Lung microvascular endothelial cell (primary cell): Measurements from ENCODE around the gene ULBP1. TPM values are rescaled to one million over a fixed set of nuclear protein-coding genes. Genes with fewer than 3 reads are reported as not detected.
"Not testable (repeated sequence)": the region's sequence is repeated elsewhere in the genome, so short reads cannot be mapped to it uniquely, and the experiment has no call there.

Source experiments
- DNase-seq, 2 donors: peaks; one replicate each; pipeline versions ENCODE4 v3.0.0 to v3.0.0-alpha.2; 2010; ENCODE audit warnings: low read depth in 2 of 2
- total RNA-seq: library from RNA; depleted of rRNA; stranded (reverse); fragments of >200 nt; gene quantifications from 2 replicates; pipeline ENCODE4 v1.2.1, GENCODE V29; 2014

The ULBP1 gene, protein sequence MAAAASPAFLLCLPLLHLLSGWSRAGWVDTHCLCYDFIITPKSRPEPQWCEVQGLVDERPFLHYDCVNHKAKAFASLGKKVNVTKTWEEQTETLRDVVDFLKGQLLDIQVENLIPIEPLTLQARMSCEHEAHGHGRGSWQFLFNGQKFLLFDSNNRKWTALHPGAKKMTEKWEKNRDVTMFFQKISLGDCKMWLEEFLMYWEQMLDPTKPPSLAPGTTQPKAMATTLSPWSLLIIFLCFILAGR
- total RNA-seq, result under 0.01 and 0.22 TPM in 2 replicates

DNA sequence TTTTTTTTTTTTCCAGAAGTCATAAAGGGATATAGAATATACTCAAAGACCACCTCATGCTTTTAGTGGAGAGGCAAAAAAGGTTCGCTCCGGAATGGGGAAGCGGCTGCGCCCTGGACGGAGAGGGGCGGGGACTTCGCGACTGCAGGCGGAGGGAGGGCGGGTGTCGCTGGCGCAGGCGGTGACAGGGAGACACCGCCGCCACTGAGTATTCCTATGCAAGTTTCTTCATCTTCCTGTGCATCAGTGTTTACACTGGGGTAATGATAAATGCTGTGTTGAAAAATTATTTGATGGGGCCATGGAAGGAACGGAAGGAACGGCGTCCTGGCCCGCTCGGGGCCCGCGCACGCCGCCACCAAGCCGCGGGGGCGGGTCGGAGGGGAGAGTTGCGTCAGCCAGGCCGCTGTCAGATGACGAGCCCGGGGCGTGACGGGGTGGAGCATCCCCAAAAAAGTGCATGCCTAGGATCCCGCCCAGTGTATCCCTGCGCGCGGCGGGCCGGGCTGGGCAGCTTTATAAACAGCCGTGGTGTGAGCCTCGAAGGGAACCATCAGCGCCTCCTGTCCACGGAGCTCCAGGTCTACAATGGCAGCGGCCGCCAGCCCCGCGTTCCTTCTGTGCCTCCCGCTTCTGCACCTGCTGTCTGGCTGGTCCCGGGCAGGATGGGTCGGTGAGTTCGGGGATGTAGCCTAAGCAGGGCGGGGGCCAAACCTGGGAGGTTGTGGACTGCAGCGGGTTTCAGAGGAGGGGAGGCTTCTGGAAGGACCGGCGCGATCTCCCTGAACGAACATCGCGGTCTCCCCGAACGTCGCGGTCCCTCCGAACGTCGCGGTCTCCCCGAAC lies at the start of gene ULBP1:
TSS of gene ULBP1 (plus strand) at position 482 of the 846 bp plus-strand sequence. CDS start at position 589, 107 bp downstream.
- DNase-seq, result peak; percentile 62 to 81

DNA sequence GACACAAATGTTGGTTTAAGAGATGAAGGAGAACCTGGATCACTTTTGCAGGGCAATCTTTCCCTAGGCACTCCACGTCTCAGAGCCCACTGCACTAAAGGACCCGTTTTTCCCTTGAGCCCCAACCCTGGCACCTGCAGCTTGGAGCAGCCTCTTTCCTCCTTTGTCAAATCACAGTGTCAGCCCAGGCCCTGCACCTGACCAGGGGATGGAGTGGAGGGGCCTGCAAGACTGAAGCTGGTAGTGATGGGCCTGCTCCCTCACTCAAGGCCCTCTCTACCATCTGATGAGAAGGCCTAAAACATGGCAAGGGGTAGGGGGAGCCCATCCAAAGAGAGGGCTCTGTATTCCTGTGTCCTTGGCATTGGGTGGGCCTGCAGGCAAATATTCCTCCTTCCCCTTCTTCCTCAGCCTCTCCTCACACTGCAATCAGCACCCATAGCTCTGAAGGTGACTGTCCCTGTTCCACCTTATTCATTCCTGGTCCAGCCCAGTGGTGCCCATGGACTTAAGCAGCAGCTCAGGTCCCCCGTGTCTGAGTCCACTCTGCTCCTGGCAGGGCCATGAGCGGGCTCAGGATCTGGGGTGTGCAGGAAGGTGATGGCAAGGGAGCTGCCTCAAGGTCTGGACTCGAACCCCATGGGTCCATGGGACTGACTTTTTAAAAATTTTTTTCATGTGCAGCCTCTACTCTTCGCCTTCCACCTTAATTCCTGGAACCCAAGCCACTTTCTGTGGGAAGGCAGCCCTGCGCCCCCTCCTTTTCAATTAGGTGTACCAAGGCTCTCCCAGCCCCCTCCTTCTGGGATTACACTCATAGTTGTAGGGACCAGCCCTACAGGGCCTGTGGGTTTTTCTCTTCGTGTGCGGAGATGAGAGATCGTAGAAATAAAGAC lies 47.5 kb upstream of the ULBP1 start:
- DNase-seq, result no peak

DNA sequence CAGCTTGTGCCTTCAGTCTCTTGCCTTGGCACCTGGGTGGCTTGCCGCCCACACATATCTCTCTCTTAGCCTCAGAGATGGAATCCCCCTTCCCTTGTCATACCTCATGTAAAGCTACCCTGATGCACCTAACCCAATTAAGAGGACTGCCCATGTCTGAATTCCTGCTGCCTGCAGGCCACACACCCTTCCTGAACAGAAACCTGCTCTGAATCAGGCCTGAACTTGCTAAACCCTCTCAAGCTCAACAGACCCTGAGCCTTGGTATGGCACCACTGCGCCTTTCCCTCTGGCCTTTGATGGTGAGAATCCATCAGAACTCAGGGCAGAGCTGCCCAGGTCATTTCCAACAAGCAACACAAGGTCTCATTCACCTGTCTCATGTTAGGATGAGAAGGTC lies 46.1 kb upstream of the ULBP1 start:
- DNase-seq, result no peak

DNA sequence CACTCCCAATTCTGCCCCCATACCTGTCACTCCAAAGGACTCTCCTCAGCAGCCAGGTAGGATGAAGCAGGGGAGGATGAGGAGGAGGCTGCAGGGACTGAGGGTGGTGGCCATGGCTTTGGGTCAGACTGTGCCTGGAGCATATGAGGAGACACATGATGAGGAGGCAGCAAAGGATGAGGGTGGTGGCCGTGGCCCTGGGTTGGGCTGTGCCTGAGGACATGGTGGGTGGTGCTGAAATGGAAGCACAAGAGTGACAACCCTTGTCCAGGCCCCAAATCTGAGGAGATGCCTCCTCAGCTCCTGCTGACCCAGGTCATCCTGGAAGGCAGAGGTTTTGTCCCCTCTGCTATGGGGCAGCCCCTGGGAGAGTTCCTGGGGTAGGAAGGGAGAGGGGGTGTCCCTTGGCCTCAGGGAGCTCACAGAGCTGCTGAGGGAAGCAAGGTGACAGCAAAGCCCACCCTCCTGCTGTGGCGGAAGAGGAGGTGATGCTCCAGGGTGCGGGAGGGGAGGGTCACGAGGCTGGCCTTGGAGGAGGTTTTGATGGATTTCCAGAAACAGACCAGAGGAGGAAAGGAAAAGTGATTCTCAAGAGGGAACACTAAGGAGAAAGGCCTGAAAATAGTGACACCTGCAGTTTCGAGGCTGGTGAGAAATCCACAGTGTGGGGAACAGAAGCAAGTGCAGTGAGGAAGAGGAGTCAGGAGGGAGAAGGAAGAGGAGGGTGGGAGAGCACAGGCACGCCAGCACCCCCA lies 45.4 kb upstream of the ULBP1 start:
- no peak for DNase-seq

DNA sequence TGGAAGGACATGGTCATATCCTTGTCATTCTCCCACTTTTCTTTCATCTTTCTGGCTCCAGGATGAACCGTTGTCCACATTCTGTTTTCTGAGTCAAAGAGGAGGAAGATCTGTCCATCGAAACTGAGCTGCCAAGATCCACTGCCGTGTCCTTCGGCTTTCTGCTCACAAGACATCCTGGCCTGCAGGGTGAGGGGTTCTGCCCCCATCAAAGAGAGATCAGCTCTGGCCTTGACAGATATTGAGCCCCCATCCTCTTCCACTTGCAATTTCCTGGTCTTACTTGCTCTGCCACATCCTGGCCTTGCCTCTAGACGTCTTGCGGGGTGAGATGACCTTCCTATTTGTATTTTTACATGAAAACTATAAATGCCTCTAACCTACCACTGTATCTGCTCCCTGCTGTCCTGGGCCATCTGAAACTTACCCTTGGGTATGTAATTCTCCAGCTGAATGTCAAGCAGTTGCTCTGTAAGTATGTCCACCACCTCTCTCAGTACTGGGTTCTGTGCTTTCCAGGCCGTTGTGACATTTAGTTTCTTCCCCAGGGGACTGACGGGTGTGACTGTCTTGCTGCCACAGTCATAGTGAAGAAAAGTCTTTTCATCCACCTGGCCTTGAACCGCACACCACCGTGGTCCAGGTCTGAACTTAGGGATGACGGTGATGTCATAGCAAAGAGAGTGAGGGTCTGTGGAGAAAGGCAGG lies 44.5 kb upstream of the ULBP1 start:
- not testable (repeated sequence) for DNase-seq

DNA sequence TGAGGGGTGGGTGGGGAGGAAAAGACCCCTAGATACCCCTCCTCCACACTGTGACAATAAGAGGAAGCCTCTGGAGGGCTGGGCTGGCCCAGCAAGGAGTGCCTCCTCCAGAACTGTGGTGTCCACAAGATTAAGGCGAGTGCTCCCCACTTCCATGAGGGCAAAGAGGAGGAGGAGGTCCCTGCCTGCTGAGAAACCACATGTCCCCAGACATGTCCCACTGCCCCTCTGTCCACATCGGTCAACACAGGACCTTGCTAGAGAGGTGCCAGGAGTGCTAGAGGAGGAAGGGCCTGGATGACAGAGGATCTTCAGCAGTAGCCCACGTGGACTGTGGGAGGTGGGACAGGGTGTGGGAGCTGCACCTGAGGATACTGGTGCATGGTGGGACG lies 43.9 kb upstream of the ULBP1 start:
- DNase-seq, result no peak

DNA sequence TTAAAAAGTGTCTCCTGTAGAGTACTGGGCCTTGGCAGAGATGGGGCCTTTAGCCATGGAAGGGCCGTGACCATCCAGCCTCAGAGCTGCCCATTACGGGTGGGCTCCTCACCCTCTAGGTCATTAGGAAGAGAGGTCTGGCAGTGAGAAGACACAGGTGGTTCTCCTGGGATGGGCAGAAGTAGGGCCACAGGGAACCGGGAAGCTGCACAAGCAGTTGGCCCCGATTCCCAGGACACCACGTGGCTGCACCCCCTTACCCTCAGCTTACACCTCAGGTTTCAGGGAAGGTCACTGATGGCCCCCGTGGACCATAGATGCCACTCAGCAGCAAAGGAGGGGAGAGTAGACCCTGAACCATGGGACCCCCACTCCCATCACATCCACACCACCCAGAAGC lies 42.4 kb upstream of the ULBP1 start:
- DNase-seq, result no peak

DNA sequence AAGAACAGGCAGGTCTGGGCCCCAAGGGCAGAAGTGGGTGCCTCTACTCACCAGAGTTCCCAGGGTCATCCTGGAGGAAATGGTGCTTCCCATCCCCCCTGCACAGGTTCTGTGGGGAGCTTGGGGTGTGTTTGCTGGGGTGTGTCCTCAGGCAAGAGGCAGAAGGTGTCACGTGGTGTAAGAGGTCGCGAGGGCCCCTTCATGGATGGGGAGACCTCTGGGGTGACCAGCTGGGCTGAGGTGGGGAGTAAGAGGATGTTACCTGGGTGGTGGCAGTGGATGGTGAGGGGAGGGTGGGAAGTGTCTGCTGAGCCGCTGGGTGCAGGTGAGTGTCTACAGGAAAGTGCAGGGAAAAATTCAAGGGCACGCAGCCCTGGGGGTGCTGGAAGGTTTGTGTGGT lies 41.7 kb upstream of the ULBP1 start:
- DNase-seq, result not testable (repeated sequence)

DNA sequence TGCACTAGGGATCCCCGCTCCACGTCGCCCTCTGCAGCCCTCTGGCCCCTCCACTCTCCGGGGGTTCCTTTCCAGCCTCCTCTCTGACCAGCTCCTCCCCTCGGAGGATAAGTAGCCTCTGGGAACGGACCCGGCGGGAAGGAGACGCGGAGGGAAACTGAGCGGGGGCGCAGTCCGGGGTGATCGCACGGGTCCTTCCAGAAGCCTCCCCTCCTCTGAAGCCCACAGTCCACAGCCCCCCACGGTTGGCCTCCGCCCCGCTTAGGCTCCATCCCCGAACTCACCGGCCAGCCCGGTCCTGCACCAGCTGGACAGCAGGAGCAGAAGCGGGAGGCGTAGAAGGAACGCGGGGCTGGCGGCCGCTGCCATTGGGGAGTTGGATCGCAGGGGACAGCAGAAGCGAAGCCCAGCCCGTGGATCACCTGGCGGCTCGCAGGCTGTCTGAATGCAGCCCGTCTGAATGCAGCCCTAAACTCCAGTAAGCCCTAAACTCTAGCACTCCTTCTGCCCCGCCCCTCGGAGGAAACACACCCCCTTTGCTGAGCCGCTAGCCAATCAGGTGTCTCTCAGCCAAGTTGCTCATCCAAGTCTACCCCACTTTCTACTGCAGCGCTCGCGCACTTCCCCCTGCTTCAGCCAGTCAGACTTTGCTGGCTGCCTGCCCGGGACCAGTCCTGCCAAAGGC lies 41.0 kb upstream of the ULBP1 start, which contains the start of gene RAET1G:
TSS of gene RAET1G (minus strand) at position 480 of the 685 bp plus-strand sequence. CDS start at position 369, 111 bp downstream.
- peak; percentile 92 to 97 for DNase-seq

DNA sequence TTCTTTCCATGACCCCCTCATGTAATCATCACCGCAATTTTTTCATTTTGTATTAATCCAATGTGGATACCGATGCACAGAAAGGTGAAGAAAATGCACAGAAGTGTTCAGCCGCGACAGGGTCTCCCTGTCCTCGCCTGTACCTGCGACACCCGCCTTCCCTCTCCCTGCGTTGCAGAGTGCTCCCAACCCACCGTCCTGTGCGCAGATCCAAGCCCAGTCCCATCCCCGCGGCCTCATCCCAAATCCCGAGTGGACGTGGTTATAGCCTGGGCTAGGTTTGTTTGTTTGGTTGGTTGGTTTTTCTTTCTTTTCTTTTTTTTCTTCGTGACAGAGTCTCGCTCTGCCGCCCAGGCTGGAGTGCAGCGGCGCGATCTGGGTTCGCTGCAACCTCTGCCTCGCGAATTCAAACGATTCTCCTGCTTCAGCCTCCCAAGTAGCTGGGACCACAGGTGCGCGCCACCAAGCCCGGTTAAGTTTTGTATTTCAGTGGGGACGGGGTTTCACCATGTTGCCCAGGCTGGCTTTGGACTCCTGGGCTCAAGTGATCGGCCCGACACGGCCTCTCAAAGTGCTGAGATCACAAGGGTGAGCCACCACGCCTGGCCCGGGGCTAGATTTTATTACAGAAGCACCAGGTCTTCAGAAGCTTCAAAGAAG lies 40.3 kb upstream of the ULBP1 start:
- DNase-seq, result no peak

DNA sequence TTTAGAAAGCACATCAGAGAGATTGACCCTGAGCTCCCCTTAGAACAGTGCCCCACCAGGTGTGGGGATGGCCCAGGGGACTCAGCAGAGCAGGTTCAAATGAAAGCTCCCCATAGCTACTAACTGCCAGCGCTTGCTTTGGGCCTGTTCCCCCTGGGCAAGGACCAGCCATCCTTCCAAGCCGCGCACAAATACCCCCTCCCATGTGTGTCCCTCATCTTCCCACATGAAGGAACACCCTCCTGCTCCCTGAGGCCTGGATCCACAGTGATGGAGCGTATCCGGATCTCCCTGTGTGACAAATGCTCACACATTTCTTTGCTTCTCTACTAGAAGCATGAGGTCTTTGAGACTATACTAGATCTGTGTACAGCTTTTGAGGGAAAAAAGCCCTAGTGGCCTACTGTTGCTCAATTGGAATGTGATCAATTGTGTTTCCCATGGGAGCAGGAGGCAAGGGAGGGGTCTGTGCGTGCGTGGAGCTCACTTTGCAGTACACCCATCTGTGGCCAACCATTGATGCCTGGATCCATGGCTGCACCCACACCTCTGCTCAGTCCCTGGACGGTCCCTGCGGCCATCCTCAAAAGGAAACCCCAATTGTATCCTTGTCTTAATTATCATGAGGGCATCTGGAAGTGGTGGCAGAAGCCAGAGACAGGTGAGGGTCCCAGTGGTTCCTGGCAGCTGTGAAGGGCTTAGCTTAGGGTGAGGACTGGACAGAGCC lies 39.4 kb upstream of the ULBP1 start:
- no peak for DNase-seq

DNA sequence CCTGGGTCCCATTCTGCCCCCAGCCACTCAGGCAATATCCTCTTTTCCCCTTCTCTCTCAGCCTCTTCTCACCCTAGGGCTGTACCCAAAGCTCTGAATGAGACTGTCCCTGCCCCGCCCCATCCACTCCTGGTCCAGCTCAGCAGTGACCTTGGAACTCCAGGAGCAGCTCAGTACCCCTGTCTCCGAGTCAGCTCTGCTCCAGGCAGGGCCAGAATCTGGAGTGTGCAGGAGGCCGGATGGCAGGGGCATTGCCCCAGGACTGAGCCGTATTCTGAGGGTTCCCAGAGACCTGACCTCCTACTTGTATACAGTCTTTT lies 38.9 kb upstream of the ULBP1 start:
- no peak for DNase-seq

DNA sequence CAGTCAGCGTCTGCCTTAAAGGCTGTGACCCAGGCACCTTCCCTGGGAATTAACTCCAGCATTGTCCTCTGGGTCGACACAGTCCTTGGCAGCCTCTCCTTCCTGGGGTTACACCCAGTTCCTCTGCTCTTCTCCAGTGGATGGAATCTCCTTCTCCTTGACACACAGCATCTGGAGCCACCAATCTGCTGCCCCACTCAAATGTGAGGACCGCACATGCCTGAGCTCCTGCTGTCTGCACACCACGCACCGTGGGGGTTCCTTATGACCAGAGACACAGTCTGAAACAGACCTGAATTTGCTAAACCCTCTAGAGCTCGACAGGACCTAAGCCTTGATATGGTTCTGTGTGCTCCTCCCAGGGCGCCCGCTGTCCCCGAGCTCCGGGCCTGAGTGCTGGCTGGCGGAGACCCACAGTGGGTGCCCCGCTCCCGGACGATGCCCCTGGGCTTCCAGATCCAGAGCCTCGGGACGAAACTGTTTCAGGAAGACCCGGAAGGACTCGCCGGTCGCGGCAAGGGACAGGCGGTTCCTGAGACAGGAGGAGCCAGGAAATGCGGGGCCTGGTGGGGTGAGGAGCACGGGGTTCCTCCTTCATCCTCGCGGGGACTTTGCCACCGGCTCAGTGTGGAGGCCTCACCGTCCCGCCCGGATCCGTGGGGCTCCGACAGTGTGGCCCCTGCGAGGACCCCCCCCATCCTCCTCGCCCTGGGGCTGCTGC lies 38.3 kb upstream of the ULBP1 start:
- peak in 1 of 2 donors; percentile 24 for DNase-seq

DNA sequence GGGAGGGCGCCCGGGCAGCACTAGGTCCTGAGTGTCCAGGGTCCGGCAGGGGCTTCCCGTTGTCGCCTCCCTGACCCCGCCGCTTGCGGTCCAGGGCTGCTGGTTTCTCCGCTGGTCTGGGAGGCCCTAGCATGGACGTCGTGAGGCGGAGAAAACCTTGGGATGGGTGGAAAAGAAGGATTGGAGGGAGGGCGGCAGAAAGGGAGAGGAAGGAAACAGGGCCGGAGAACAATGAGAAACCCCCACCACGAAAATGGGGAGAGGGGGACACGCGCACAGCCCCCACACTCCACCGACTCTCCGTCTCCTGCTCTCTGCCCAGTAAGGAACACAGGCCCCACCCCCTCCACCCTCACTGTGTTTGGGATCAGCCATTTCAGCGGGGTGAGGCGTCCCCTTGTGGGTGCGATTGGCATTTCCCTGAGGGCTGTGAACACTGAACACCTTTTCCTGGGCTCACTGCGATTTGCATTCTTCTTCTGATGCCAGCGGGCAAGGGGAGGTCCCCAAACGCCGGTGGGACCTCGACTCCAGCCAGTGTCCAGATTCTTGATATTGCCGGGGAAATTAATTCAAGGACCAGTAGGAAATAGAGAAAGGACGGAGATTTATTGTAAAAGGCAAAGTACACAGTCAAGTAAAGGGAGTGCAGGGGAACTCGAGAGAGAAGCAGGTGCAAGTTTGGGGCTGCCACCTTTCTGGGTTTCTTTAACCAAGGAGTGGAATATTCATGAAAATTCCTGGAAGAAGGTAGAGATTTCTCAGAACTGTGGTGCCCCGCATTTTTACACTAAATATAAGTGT lies 37.6 kb upstream of the ULBP1 start:
- DNase-seq, result peak; percentile 81

DNA sequence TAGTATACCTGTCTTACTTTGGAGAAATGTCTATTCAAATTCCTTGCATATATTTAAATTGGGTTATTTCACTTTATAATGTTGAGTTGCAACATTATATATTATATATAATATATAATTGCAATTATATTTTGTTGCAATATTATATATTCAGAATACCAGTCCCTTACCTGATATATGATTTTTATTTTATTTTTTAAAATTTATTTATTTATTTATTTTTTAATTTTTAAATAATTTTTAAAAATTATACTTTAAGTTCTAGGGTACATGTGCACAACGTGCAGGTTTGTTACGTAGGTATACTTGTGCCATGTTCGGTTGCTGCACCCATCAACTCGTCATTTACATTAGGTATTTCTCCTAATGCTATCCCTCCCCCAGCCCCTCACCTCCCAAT lies 36.7 kb upstream of the ULBP1 start:
- not testable (repeated sequence) for DNase-seq

DNA sequence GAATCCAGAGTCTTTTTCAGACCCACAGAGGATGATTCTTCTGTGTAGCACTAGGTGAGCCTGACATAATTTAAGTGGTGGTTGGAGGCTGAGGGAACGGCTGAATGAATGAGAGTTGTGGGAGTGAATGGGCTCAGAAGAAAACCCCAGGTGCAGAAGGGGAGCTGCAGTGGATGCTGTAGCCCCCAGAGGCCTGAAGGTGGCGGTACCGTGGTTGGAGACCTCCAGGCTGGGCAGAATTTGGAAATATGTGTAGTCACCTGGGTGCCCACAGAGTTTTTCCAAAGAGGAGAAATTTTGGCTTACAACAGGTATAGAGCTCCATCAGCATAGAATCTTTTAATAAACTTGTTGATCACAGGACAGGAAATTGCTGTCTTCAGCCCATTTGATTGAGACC lies 34.3 kb upstream of the ULBP1 start:
- peak in 1 of 2 donors; percentile 18 for DNase-seq

DNA sequence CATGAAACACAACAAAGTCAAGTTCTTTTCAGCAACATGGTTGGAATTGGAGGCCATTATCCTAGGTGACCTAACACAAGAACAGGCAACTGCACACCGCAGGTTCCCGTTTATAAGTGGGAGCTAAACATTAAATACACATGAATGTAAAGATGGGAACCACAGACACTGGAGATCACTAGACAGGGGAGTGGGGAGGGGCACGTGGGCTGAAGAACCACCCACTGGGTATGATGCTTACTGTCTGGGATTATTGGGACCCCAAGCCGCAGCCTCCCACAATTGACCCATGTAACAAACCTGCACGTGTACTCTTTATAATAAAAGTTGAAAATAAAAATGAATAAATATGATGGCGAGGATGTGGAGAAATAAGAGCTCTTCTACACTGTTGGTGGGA lies 32.2 kb upstream of the ULBP1 start:
- DNase-seq, result no peak
